Heart left ventricle (tissue), 13 donors: Measurements from ENCODE around the gene TMEM238.
"Not testable (repeated sequence)": the region's sequence is repeated elsewhere in the genome, so short reads cannot be mapped to it uniquely, and the experiment has no call there.

ENCODE experiments used
- CTCF ChIP-seq, 12 donors: fragments of 200-600 bp; sonication (generic) in 4 of 12; IDR thresholded peaks; one replicate each; pipeline versions ENCODE4 v1.5.0 to v1.8.0; 2018 to 2022; ENCODE audit warnings: antibody characterized with exemption in 12 of 12, mild to moderate bottlenecking in 5 of 12
- POLR2A ChIP-seq, 2 donors: fragments of 450-650 bp; IDR thresholded peaks; one replicate each; pipeline ENCODE4 v1.6.1; 2017; ENCODE audit warnings: antibody characterized with exemption in 2 of 2, mild to moderate bottlenecking in 2 of 2, moderate library complexity in 2 of 2
- donor health status: ischemic (EF 13 %, LVEDD 7.1; RV severe dilation, severe dysfunction).
- donor health status: DM: no; HTN: yes; CAD: no.
- donor health status: DM: no; HTN: no; CAD: no.
- donor health status: ischemic (EF 25% LVEDD 6.9; RV normal size, moderate dysfunction).
- donor health status: ischemic (EF 25% LVEDD 5.7; RV mildly dilated, moderate dysfunction).
- donor health status: ischemic (EF 35%, LVEDD 5.7; RV mildly dilated, moderate dysfunction).
- donor health status: nonischemic (EF 11% LVEDD 7.7; RV severe dilation, severe dysfunction).
- donor health status: DM: yes; HTN: yes; CAD: no.
- donor health status: PGD.
- donor health status: ischemic (EF 29% LVEDD 5.4; RV normal size, mild dysfunction).
- donor health status: nonischemic (EF 23%, LVEDD 6.1; RV moderate dilation, normal function).

GRCh38 chr19:55407550-55407799, 23.4 kb upstream of the TMEM238 start, which contains the start of gene UBE2S:
- TF ChIP-seq CTCF (IDR thresholded peaks at IDR 0.05): not testable (repeated sequence)
- TF ChIP-seq POLR2A (IDR thresholded peaks at IDR 0.05): peak in 1 of 2 donors; percentile 98
